DMS79 (cell line): ENCODE results near the gene STH.
A peak's percentile ranks its signal among the peaks of the same experiment; 100 is the strongest.
"Not testable (repeated sequence)": the region's sequence is repeated elsewhere in the genome, so short reads cannot be mapped to it uniquely, and the experiment has no call there.

Experiments
- DNase-seq: peaks from one replicate; lab custom pipeline; 2025; lab: John Stamatoyannopoulos, UW

STH gene

DNA sequence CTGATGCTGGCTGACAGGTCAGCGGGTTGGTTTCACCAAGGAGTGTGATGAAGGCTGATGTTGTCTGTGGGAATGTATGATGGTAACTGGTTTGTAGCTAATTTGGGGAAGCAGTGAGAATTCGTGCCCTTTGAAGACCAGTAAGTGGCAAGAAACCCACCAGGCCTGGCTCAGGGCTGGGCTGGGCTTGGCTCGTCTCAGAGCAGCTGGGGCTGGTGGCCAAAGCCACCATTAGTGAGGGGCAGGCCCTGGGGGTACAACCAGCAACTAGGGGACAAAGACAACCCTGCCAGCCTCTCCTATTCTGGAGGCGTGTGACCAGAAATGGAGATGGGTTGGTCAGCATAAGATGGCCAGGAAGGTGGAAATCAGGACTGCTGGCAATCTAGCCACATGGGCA, 13.0 kb upstream of the STH start:
- no peak for DNase-seq

DNA sequence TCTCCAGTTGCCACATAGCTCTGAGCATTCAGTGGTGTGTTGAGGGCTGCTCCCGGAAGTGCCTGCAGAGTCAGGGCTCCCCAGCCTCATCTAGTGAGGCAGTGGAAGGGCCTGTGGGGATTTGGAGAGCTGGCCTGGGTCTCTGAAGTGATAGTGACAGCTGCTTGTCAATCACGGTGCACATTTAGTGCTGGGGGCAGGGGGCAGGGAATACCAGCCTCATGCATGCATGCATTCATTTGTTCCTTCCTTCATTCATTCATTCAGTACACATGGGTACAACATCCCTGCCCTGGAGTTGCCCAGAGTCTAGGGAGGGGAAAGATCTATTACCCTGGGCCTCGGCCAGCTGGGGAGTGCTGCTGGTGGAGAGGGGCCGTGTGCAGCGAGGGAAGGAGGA, 11.3 kb upstream of the STH start:
- no peak for DNase-seq

DNA sequence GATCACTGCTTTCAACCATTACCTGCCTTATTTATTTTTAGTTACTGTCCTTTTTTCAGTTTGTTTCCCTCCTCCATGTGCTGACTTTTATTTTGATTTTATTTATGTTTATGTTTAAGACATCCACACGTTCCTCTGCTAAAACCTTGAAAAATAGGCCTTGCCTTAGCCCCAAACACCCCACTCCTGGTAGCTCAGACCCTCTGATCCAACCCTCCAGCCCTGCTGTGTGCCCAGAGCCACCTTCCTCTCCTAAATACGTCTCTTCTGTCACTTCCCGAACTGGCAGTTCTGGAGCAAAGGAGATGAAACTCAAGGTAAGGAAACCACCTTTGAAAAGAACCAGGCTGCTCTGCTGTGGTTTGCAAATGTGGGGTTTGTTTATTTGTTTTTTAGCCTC, 9.3 kb upstream of the STH start:
- DNase-seq = no peak

DNA sequence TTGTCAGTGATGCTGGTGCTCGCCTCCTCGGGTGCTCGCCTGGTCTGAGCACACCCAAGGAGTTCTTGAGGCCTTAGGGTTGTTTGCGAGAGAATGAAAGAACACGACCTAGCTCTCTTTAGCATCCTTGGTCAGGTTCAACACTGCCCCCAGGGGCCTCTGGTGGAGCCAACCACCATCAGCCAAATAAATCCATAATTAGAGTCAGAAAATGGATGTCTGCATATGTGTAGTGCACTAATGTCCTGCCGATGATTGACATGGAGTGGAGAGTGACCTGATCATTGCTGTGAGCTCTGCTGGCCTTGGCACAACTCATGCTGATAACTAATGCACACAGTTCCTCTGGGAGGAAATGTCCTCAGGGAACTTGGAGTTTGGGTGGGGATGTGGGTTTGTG, 8.2 kb upstream of the STH start:
- no peak for DNase-seq

DNA sequence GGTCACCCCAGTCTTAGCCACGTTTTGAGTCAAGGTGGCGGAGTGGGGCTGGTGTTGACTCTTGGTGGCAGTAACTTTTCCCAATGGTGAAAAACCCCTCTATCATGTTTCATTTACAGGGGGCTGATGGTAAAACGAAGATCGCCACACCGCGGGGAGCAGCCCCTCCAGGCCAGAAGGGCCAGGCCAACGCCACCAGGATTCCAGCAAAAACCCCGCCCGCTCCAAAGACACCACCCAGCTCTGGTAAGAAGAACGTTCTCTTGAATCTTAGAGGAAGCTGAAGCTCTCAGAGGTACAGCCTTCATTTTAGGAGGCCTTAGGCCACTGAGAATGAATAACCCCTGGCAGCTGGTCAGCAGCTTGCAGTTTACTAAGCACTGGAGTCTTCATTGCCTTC, 7.7 kb upstream of the STH start:
- no peak for DNase-seq

DNA sequence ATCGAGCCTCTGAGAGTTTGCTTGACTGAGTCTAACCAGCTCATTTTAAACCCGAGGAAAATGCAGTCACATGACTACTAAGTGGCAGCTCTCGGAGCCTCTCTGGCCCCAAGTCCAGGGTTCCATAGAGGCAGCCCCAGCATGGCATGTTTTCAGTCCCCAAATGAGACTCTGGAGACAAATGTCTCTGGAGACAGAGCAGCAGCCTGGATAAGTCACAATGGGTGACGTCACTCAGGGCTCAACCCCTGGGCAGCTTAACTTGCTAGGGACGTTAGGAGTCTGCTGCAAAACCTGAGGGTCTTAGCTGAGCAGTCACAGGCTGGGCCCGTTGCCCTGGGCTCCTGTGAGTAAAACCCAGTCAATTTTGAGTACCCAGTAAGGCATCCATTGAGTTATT, 6.9 kb upstream of the STH start:
- no peak for DNase-seq

DNA sequence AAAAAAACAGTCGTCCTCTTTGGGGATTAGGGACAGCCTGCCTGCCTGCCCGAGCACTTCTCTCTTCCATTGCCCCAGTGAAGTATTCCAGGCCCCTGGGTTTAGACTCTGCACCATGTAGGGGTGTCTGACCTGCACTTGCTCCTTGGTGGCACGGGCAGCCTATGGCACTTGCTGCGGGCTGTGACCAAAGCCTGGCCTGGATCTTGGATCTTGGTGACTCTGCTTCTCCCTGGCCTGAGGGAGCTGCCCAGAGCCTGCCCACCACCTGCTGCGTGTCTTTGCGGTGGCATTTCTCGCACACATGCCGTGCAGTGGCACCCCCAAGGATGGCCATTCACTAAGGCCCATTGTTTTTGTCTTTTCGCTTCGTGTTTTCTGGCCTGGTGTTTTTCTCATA, 6.1 kb upstream of the STH start:
- DNase-seq = no peak

DNA sequence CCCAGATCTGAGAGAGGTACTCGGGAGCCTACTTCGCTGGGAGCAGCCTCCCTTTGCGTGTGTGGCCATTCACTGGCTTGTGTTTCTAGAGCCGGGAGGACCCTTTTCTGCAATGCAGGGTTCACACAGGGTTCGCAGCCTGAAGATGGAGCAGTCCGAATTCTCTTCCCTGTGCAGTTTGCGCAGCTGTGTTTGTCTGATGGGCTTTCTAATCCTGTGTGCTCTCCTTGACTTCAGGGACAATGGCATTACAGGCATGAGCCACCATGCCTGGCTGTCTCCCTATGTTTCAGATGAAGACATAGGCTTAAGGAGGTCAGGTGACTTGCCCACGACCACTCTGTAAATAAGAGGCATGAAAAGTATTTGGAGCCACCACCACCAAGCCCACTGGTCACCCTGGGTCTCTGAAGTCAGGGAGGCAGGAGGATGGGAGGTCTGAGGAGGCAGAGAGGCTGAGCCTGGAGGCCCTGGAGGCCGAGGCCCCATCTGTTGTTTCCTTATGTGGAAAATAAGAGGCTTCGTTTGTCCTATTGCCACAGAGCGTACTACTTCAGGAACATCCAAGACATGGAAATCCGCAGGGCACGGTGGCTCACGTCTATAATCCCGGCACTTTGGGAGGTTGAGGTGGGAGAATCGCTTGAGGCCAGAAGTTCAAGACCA, 5.0 kb upstream of the STH start:
- no peak for DNase-seq

DNA sequence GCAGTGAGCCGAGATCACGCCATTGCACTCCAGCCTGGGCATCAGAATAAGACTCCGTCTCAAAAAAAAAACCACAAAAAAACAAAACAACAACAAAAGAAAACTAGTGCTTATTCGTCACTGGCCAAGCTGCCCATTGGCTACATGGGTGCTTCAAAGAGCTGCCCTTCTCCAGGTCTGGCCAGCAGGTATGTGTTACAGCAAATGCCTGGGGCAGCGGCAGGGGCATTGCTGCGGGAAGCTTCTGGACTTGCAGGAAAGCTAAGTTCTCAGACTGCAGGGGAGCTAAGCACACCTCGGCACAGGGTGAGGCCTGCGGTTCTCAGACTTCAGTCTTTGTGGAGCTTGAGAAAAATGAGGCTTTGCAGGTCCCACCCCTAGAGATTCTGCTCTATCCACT, 4.1 kb upstream of the STH start:
- no peak for DNase-seq

DNA sequence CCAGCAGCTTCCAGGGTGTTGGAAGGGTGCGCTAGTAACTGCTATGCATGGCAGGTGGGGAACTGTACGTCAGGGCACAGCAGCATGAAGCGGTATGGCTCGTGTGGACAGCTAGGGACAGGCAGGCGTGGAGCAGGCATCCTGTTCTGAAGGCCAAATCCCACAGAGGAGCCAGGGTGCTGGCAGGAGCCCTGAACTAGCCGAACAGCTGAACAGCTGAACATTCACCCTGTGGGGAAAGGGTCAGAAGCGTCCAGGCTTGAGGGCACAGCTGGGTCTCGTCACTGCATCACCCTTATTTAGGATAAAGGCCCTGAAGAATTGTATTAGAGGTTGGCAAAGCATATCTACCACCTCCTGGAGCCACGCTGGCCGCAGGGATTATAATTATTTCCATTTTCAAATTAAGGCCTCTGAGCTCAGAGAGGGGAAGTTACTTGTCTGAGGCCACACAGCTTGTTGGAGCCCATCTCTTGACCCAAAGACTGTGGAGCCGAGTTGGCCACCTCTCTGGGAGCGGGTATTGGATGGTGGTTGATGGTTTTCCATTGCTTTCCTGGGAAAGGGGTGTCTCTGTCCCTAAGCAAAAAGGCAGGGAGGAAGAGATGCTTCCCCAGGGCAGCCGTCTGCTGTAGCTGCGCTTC, 3.3 kb upstream of the STH start:
- no peak for DNase-seq

DNA sequence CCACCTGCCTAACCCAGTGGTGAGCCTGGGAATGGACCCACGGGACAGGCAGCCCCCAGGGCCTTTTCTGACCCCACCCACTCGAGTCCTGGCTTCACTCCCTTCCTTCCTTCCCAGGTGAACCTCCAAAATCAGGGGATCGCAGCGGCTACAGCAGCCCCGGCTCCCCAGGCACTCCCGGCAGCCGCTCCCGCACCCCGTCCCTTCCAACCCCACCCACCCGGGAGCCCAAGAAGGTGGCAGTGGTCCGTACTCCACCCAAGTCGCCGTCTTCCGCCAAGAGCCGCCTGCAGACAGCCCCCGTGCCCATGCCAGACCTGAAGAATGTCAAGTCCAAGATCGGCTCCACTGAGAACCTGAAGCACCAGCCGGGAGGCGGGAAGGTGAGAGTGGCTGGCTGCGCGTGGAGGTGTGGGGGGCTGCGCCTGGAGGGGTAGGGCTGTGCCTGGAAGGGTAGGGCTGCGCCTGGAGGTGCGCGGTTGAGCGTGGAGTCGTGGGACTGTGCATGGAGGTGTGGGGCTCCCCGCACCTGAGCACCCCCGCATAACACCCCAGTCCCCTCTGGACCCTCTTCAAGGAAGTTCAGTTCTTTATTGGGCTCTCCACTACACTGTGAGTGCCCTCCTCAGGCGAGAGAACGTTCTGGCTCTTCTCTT, 2.6 kb upstream of the STH start:
- DNase-seq = no peak

DNA sequence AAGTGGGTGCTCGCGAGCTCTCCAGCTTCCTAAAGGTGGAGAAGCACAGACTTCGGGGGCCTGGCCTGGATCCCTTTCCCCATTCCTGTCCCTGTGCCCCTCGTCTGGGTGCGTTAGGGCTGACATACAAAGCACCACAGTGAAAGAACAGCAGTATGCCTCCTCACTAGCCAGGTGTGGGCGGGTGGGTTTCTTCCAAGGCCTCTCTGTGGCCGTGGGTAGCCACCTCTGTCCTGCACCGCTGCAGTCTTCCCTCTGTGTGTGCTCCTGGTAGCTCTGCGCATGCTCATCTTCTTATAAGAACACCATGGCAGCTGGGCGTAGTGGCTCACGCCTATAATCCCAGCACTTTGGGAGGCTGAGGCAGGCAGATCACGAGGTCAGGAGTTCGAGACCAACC, 1.9 kb upstream of the STH start:
- DNase-seq = no peak

DNA sequence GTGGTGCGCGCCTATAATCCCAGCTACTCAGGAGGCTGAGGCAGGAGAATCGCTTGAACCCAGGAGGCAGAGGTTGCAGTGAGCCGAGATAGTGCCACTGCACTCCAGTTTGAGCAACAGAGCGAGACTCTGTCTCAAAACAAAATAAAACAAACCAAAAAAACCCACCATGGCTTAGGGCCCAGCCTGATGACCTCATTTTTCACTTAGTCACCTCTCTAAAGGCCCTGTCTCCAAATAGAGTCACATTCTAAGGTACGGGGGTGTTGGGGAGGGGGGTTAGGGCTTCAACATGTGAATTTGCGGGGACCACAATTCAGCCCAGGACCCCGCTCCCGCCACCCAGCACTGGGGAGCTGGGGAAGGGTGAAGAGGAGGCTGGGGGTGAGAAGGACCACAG, 1.4 kb upstream of the STH start:
- DNase-seq = no peak

DNA sequence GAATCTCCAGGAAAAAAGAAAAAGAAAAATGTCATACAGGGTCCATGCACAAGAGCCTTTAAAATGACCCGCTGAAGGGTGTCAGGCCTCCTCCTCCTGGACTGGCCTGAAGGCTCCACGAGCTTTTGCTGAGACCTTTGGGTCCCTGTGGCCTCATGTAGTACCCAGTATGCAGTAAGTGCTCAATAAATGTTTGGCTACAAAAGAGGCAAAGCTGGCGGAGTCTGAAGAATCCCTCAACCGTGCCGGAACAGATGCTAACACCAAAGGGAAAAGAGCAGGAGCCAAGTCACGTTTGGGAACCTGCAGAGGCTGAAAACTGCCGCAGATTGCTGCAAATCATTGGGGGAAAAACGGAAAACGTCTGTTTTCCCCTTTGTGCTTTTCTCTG, 845 bp downstream of the STH start:
- DNase-seq = no peak

DNA sequence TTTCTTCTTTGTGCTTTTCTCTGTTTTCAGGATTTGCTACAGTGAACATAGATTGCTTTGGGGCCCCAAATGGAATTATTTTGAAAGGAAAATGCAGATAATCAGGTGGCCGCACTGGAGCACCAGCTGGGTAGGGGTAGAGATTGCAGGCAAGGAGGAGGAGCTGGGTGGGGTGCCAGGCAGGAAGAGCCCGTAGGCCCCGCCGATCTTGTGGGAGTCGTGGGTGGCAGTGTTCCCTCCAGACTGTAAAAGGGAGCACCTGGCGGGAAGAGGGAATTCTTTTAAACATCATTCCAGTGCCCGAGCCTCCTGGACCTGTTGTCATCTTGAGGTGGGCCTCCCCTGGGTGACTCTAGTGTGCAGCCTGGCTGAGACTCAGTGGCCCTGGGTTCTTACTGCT, 1.2 kb downstream of the STH start:
- no peak for DNase-seq

DNA sequence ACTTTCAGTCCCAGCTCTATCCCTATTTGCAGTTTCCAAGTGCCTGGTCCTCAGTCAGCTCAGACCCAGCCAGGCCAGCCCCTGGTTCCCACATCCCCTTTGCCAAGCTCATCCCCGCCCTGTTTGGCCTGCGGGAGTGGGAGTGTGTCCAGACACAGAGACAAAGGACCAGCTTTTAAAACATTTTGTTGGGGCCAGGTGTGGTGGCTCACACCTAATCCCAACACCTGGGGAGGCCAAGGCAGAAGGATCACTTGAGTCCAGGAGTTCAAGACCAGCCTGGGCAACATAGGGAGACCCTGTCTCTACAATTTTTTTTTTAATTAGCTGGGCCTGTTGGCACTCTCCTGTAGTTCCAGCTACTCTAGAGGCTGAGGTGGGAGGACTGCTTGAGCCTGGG, 1.7 kb downstream of the STH start:
- no peak for DNase-seq

DNA sequence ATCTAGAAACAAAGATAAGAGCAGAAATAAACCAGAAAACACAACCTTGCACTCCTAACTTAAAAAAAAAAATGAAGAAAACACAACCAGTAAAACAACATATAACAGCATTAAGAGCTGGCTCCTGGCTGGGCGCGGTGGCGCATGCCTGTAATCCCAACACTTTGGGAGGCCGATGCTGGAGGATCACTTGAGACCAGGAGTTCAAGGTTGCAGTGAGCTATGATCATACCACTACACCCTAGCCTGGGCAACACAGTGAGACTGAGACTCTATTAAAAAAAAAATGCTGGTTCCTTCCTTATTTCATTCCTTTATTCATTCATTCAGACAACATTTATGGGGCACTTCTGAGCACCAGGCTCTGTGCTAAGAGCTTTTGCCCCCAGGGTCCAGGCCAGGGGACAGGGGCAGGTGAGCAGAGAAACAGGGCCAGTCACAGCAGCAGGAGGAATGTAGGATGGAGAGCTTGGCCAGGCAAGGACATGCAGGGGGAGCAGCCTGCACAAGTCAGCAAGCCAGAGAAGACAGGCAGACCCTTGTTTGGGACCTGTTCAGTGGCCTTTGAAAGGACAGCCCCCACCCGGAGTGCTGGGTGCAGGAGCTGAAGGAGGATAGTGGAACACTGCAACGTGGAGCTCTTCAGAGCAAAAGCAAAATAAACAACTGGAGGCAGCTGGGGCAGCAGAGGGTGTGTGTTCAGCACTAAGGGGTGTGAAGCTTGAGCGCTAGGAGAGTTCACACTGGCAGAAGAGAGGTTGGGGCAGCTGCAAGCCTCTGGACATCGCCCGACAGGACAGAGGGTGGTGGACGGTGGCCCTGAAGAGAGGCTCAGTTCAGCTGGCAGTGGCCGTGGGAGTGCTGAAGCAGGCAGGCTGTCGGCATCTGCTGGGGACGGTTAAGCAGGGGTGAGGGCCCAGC, 2.6 kb downstream of the STH start:
- no peak for DNase-seq

DNA sequence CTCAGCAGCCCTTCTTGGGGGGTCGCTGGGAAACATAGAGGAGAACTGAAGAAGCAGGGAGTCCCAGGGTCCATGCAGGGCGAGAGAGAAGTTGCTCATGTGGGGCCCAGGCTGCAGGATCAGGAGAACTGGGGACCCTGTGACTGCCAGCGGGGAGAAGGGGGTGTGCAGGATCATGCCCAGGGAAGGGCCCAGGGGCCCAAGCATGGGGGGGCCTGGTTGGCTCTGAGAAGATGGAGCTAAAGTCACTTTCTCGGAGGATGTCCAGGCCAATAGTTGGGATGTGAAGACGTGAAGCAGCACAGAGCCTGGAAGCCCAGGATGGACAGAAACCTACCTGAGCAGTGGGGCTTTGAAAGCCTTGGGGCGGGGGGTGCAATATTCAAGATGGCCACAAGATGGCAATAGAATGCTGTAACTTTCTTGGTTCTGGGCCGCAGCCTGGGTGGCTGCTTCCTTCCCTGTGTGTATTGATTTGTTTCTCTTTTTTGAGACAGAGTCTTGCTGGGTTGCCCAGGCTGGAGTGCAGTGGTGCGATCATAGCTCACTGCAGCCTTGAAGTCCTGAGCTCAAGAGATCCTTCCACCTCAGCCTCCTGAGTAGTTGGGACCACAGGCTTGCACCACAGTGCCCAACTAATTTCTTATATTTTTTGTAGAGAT, 3.4 kb downstream of the STH start:
- peak; percentile 13 for DNase-seq

DNA sequence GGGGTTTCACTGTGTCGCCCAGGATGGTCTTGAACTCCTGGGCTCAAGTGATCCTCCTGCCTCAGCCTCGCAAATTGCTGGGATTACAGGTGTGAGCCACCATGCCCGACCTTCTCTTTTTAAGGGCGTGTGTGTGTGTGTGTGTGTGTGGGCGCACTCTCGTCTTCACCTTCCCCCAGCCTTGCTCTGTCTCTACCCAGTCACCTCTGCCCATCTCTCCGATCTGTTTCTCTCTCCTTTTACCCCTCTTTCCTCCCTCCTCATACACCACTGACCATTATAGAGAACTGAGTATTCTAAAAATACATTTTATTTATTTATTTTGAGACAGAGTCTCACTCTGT, 3.9 kb downstream of the STH start:
- DNase-seq = no peak

DNA sequence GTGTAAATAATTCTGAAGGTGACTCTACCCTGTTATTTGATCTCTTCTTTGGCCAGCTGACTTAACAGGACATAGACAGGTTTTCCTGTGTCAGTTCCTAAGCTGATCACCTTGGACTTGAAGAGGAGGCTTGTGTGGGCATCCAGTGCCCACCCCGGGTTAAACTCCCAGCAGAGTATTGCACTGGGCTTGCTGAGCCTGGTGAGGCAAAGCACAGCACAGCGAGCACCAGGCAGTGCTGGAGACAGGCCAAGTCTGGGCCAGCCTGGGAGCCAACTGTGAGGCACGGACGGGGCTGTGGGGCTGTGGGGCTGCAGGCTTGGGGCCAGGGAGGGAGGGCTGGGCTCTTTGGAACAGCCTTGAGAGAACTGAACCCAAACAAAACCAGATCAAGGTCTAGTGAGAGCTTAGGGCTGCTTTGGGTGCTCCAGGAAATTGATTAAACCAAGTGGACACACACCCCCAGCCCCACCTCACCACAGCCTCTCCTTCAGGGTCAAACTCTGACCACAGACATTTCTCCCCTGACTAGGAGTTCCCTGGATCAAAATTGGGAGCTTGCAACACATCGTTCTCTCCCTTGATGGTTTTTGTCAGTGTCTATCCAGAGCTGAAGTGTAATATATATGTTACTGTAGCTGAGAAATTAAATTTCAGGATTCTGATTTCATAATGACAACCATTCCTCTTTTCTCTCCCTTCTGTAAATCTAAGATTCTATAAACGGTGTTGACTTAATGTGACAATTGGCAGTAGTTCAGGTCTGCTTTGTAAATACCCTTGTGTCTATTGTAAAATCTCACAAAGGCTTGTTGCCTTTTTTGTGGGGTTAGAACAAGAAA, 5.1 kb downstream of the STH start:
- peak; percentile 18 for DNase-seq

DNA sequence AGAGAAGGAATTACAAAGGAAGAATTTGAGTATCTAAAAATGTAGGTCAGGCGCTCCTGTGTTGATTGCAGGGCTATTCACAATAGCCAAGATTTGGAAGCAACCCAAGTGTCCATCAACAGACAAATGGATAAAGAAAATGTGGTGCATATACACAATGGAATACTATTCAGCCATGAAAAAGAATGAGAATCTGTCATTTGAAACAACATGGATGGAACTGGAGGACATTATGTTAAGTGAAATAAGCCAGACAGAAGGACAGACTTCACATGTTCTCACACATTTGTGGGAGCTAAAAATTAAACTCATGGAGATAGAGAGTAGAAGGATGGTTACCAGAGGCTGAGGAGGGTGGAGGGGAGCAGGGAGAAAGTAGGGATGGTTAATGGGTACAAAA, 7.0 kb downstream of the STH start:
- DNase-seq = not testable (repeated sequence)
